Cardiac muscle cell (in vitro differentiated cells and primary cell): ENCODE results near the gene ZBTB42. TPM values are rescaled to one million over a fixed set of nuclear protein-coding genes. Genes with fewer than 3 reads are reported as not detected.
"Not testable (repeated sequence)": the region's sequence is repeated elsewhere in the genome, so short reads cannot be mapped to it uniquely, and the experiment has no call there.

ENCODE experiments used
- DNase-seq, 2 donors: peaks; one replicate each; pipeline versions ENCODE4 v3.0.0 to v3.0.0-alpha.2; 2010 to 2017; ENCODE audit warnings: low read depth in 1 of 2, low spot score in 1 of 2
- H3K27ac ChIP-seq: fragments of 200-600 bp; sonication (generic); 2 replicates; pipeline ENCODE4 v1.5.1; 2016
- H3K27me3 ChIP-seq: fragments of 200-600 bp; sonication (generic); 2 replicates; pipeline ENCODE4 v1.6.0; 2016; ENCODE audit warnings: control low read depth
- H3K36me3 ChIP-seq: fragments of 200-600 bp; sonication (generic); 2 replicates; pipeline ENCODE4 v1.5.1; 2016; ENCODE audit warnings: control low read depth
- H3K4me1 ChIP-seq: fragments of 200-600 bp; sonication (generic); 2 replicates; pipeline ENCODE4 v1.8.1; 2017; ENCODE audit warnings: low read depth, mild to moderate bottlenecking, mixed run types
- H3K4me3 ChIP-seq: fragments of 200-600 bp; sonication (generic); 2 replicates; pipeline ENCODE4 v1.5.1; 2016; ENCODE audit warnings: mild to moderate bottlenecking
- H3K9me3 ChIP-seq: fragments of 200-600 bp; sonication (generic); 2 replicates; pipeline ENCODE4 v1.5.1; 2017; ENCODE audit warnings: low read depth, mild to moderate bottlenecking, control low read depth
- CTCF ChIP-seq: IDR thresholded peaks from 2 replicates; pipeline ENCODE4 v1.5.1; 2012; ENCODE audit warnings: low read depth, mild to moderate bottlenecking, low read length
- polyA plus RNA-seq: library from polyadenylated mRNA; unstranded; fragments of >200 nt; fragmentation: Nextera tagmentation; extraction: Ambion mirVana; gene quantifications from 2 replicates; pipeline ENCODE4 v1.2.1, GENCODE V29; 2016
- total RNA-seq: library from RNA; depleted of rRNA; stranded (reverse); fragments of >200 nt; gene quantifications from 2 replicates; pipeline ENCODE4 v1.2.3, GENCODE V29; 2016

The ZBTB42 gene
- total and polyA plus RNA-seq, 2 experiments from 2014 or later: 9.6 to 26.4 TPM

- peak in 1 of 2 donors; percentile 14 for DNase-seq
- Histone ChIP-seq H3K27ac (peak overlapping the region; percentile 87), H3K4me3 (peak overlapping the region; percentile 36), H3K9me3 (no peaks in the 10 kb centered on the region), H3K27me3 (peaks cover 6% of the 10 kb centered on the region), H3K4me1 (peaks cover 9% of the 10 kb centered on the region), H3K36me3 (no peaks in the 10 kb centered on the region)
- TF ChIP-seq CTCF: no peak
Observed at GRCh38 chr14:104826861-104827176, 25.9 kb downstream of the ZBTB42 start.

GRCh38 chr14:104827177-104828055, 26.5 kb downstream of the ZBTB42 start:
- DNase-seq: peak; percentile 43 to 92
- Histone ChIP-seq H3K4me1 (peaks cover 9% of the 10 kb centered on the region), H3K36me3 (no peaks in the 10 kb centered on the region), H3K4me3 (peak overlapping the region; percentile 36), H3K27ac (peak overlapping the region; percentile 87), H3K27me3 (peaks cover 6% of the 10 kb centered on the region), H3K9me3 (no peaks in the 10 kb centered on the region)
- peak; percentile 47 for TF ChIP-seq CTCF

GRCh38 chr14:104830781-104831180, 29.9 kb downstream of the ZBTB42 start:
- no peaks in the 10 kb centered on the region for H3K36me3 ChIP-seq
- no peak for DNase-seq
- no peak overlapping the region for H3K4me3 ChIP-seq
- no peak overlapping the region for H3K27ac ChIP-seq
- H3K4me1 ChIP-seq: peaks cover 9% of the 10 kb centered on the region
- H3K27me3 ChIP-seq: peaks cover under 1% of the 10 kb centered on the region
- no peaks in the 10 kb centered on the region for H3K9me3 ChIP-seq
- TF ChIP-seq CTCF: no peak

GRCh38 chr14:104836171-104836935, 35.5 kb downstream of the ZBTB42 start:
- H3K4me1 ChIP-seq, H3K9me3 ChIP-seq, H3K27ac ChIP-seq, DNase-seq, H3K36me3 ChIP-seq, H3K4me3 ChIP-seq, H3K27me3 ChIP-seq: not testable (repeated sequence)

DNA sequence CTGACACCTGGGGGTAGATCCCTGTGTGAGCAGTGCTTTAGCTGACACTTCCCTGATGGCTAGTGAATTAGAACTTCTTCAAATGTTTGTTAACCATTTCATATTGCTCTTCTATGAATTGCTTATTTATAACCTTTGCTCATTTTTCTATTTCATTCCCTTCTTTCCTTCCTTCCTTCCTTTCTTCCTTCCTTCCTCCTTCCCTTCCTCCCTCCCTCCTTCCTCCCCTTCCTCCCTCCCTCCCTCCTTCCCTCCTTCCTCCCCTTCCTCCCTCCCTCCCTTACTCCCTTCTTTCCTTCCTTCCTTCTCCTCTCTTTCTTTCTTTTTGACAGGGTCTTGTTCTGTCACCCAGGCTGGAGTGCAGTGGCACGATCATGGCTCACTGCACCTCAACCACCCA, 40.8 kb downstream of the ZBTB42 start:
- no peaks in the 10 kb centered on the region for H3K36me3 ChIP-seq
- no peak for TF ChIP-seq CTCF
- H3K9me3 ChIP-seq: no peaks in the 10 kb centered on the region
- no peak overlapping the region for H3K4me3 ChIP-seq
- H3K27ac ChIP-seq: no peak overlapping the region
- no peak for DNase-seq
- peaks cover 12% of the 10 kb centered on the region for H3K4me1 ChIP-seq
- H3K27me3 ChIP-seq: peaks cover 45% of the 10 kb centered on the region

GRCh38 chr14:104843006-104843405, 42.1 kb downstream of the ZBTB42 start:
- H3K9me3 ChIP-seq: no peaks in the 10 kb centered on the region
- peaks cover 45% of the 10 kb centered on the region for H3K27me3 ChIP-seq
- no peak for DNase-seq
- H3K27ac ChIP-seq: no peak overlapping the region
- TF ChIP-seq CTCF: no peak
- H3K4me3 ChIP-seq: no peak overlapping the region
- H3K36me3 ChIP-seq: no peaks in the 10 kb centered on the region
- peaks cover 13% of the 10 kb centered on the region for H3K4me1 ChIP-seq
